Kidney (tissue), 14 donors: ENCODE measurements around the gene CRNKL1. TPM values are rescaled to one million over a fixed set of nuclear protein-coding genes. Genes with fewer than 3 reads are reported as not detected.

Experiments used
- DNase-seq, 5 donors: peaks; one replicate each; pipeline ENCODE4 v3.0.0-alpha.2; 2013 to 2020
- FAIRE-seq: peaks from 2 replicates; lab custom pipeline; 2012; peaks lifted over from hg19 to GRCh38; lab: Jason Lieb, UNC
- H3K27ac ChIP-seq, 2 donors: one replicate each; pipeline ENCODE4 v1.7.0; 2013; ENCODE audit warnings: low read depth in 2 of 2, low read length in 2 of 2, inconsistent platforms in 1 of 2
- H3K27me3 ChIP-seq: one replicate; pipeline ENCODE4 v1.7.1; 2013; ENCODE audit warnings: low read length, inconsistent platforms; ENCODE audit not compliant: control insufficient read depth, insufficient read depth
- H3K36me3 ChIP-seq, 3 donors: one replicate each; pipeline versions ENCODE4 v1.7.0 to v1.7.1; 2013; ENCODE audit warnings: low read length in 3 of 3, control low read depth in 1 of 3, inconsistent platforms in 1 of 3; ENCODE audit not compliant: insufficient read depth in 3 of 3, control insufficient read depth in 2 of 3
- H3K4me1 ChIP-seq, 3 donors: one replicate each; pipeline versions ENCODE4 v1.7.0 to v1.7.1; 2013; ENCODE audit warnings: low read length in 3 of 3, inconsistent platforms in 1 of 3, low read depth in 1 of 3; ENCODE audit not compliant: control insufficient read depth in 2 of 3, insufficient read depth in 2 of 3
- H3K4me3 ChIP-seq, 3 donors: one replicate each; pipeline versions ENCODE4 v1.7.0 to v1.8.1; 2013; ENCODE audit warnings: low read length in 3 of 3, control low read depth in 1 of 3, inconsistent platforms in 1 of 3
- H3K9ac ChIP-seq, 3 donors: one replicate each; pipeline versions ENCODE4 v1.7.0 to v1.7.1; 2013; ENCODE audit warnings: low read length in 3 of 3, control low read depth in 1 of 3, inconsistent platforms in 1 of 3
- H3K9me3 ChIP-seq, 3 donors: one replicate each; pipeline versions ENCODE4 v1.7.0 to v1.7.1; 2013; ENCODE audit warnings: low read length in 3 of 3, control low read depth in 1 of 3, inconsistent platforms in 1 of 3; ENCODE audit not compliant: control insufficient read depth in 2 of 3, insufficient read depth in 1 of 3
- CTCF ChIP-seq: IDR thresholded peaks from 3 replicates; pipeline ENCODE4 v1.5.1; 2012; ENCODE audit warnings: mild to moderate bottlenecking, moderate library complexity, borderline replicate concordance; ENCODE audit not compliant: insufficient read depth; ENCODE audit errors: extremely low read depth
- intact Hi-C: fragments of 100-400 bp; cut with DNase I; formaldehyde crosslinking; loops from one replicate; pipeline ENCODE4 v1.11.1; 2022
- polyA plus RNA-seq: library from polyadenylated mRNA; stranded (reverse); fragments of 350-450 nt; fragmentation: Illumina TruSeq; extraction: RNeasy Lipid Tissue Mini Kit (QIAGEN cat#74804); gene quantifications from one replicate; pipeline ENCODE4 v1.2.3, GENCODE V29; 2014; ENCODE audit warnings: low read depth, low replicate concordance; ENCODE audit not compliant: insufficient read depth
- total RNA-seq: library from RNA; stranded (reverse); fragmentation: NEBNext Ultra II Directional; extraction: Animal tissue kit (Norgen Biotek cat#: 25700); gene quantifications from one replicate; pipeline ENCODE4 v1.2.1, GENCODE V29; 2021
- donor health status: control.
- donor health status: control.
- donor health status: control.
- donor health status: control.
- donor health status: control.
- donor health status: DM: yes; HTN: yes; CAD: no.
- donor health status: Normal renal cell carcinoma (clear cell type).

The CRNKL1 gene
- total and polyA plus RNA-seq, 2 donors from 2014 or later = 18.3 to 20.8 TPM

GRCh38 chr20:20063941-20064702 is 11.9 kb upstream of the CRNKL1 start:
- no peaks in the 10 kb centered on the region for H3K36me3 ChIP-seq

GRCh38 chr20:20060234-20060998 is 8.2 kb upstream of the CRNKL1 start:
- no peak overlapping the region for H3K27ac ChIP-seq

More at GRCh38 chr20:20063941-20064702, 11.9 kb upstream of the CRNKL1 start:
- Histone ChIP-seq H3K27me3 (no peaks in the 10 kb centered on the region), H3K9me3 (no peaks in the 10 kb centered on the region), H3K4me1 (no peaks in the 10 kb centered on the region), H3K9ac (no peak overlapping the region), H3K27ac (no peak overlapping the region), H3K4me3 (no peak overlapping the region)
- no peak for DNase-seq
- intact Hi-C loops = no loop called here
- FAIRE-seq = no peak
- no peak for TF ChIP-seq CTCF

GRCh38 chr20:20051767-20052073 is 546 bp downstream of the CRNKL1 start:
- TF ChIP-seq CTCF = no peak
- peak in 1 of 5 donors; percentile 10 for DNase-seq

More at GRCh38 chr20:20060234-20060998, 8.2 kb upstream of the CRNKL1 start:
- TF ChIP-seq CTCF = no peak
- H3K9me3 ChIP-seq = no peaks in the 10 kb centered on the region
- intact Hi-C loops = no loop called here
- no peak overlapping the region for H3K4me3 ChIP-seq
- no peaks in the 10 kb centered on the region for H3K4me1 ChIP-seq
- H3K36me3 ChIP-seq = no peaks in the 10 kb centered on the region
- no peak overlapping the region for H3K9ac ChIP-seq
- DNase-seq (no peak), FAIRE-seq (no peak)
- no peaks in the 10 kb centered on the region for H3K27me3 ChIP-seq

More at GRCh38 chr20:20051767-20052073, 546 bp downstream of the CRNKL1 start:
- Histone ChIP-seq H3K4me3 (peak overlapping the region; percentile 88 to 99 (median 96)), H3K9me3 (no peaks in the 10 kb centered on the region), H3K27ac (peak overlapping the region; percentile 83 to 84), H3K9ac (peak overlapping the region; percentile 93 to 96 (median 95)), H3K36me3 (peaks cover 11 to 21% (median 14%) of the 10 kb centered on the region in 3 donors), H3K4me1 (peaks cover 0 to 11% (median 5%) of the 10 kb centered on the region in 3 donors), H3K27me3 (no peaks in the 10 kb centered on the region)
- intact Hi-C loops = no loop called here
- FAIRE-seq = no peak
